PC-9 (cell line): ENCODE results near the gene DPP10. TPM values are rescaled to one million over a fixed set of nuclear protein-coding genes. Genes with fewer than 3 reads are reported as not detected.

ENCODE experiments used
- BruUV-seq: library from RNA; stranded (reverse); fragments of 400-500 nt; replicated peaks from 2 replicates; lab custom pipeline; 2021; lab: Mats Ljungman, UMichigan
- CTCF ChIA-PET: fragments of 300-600 bp; sonication (Branson Sonifier 250); formaldehyde crosslinking; loops from one replicate; lab custom pipeline; 2022; ENCODE audit warnings: antibody characterized with exemption; lab: Charles Lee
- POLR2A ChIA-PET: fragments of 300-600 bp; sonication (Branson Sonifier 250); formaldehyde crosslinking; loops from one replicate; lab custom pipeline; 2022; ENCODE audit warnings: antibody characterized with exemption; ENCODE audit not compliant: unreplicated experiment; lab: Charles Lee
- DNase-seq, 2 experiments: peaks; one replicate each; pipeline versions ENCODE4 v3.0.0 to v3.0.0-alpha.2; 2015 to 2022; ENCODE audit warnings: mixed read lengths in 1 of 2
- H2AFZ ChIP-seq: fragments of 200-600 bp; sonication (generic); 2 replicates; pipeline ENCODE4 v1.8.1; 2017; ENCODE audit warnings: antibody characterized with exemption
- H3F3A ChIP-seq: fragments of 200-600 bp; sonication (generic); 2 replicates; pipeline ENCODE4 v1.8.1; 2017; ENCODE audit warnings: antibody characterized with exemption, mild to moderate bottlenecking, low read depth; ENCODE audit not compliant: insufficient read depth
- H3K27ac ChIP-seq: fragments of 200-600 bp; sonication (generic); 2 replicates; pipeline ENCODE4 v1.6.1; 2016; ENCODE audit warnings: mixed run types
- H3K27me3 ChIP-seq: fragments of 200-600 bp; sonication (generic); 2 replicates; pipeline ENCODE4 v1.6.1; 2016; ENCODE audit warnings: low read depth, mixed run types; ENCODE audit not compliant: insufficient read depth
- H3K36me3 ChIP-seq: fragments of 200-600 bp; sonication (generic); 2 replicates; pipeline ENCODE4 v1.6.1; 2016; ENCODE audit warnings: low read depth, mixed run types
- H3K4me1 ChIP-seq: fragments of 200-600 bp; sonication (generic); replicated peaks from 2 replicates; pipeline ENCODE4 v1.6.1; 2016; ENCODE audit warnings: mixed run types; ENCODE audit not compliant: insufficient read depth
- H3K4me2 ChIP-seq: fragments of 200-600 bp; sonication (generic); 2 replicates; pipeline ENCODE4 v1.6.1; 2017; ENCODE audit warnings: mixed run types
- H3K4me3 ChIP-seq: fragments of 200-600 bp; sonication (generic); 2 replicates; pipeline ENCODE4 v1.6.1; 2016; ENCODE audit warnings: mixed run types
- H3K79me2 ChIP-seq: fragments of 200-600 bp; sonication (generic); 2 replicates; pipeline ENCODE4 v1.6.1; 2017; ENCODE audit warnings: low read depth, mixed run types
- H3K9me2 ChIP-seq: fragments of 200-600 bp; sonication (generic); 2 replicates; pipeline ENCODE4 v1.8.1; 2017; ENCODE audit warnings: mild to moderate bottlenecking; ENCODE audit not compliant: insufficient read depth
- H3K9me3 ChIP-seq: fragments of 200-600 bp; sonication (generic); 2 replicates; pipeline ENCODE4 v1.8.1; 2016; ENCODE audit warnings: low read depth; ENCODE audit not compliant: insufficient read depth
- H4K20me1 ChIP-seq: fragments of 200-600 bp; sonication (generic); 2 replicates; pipeline ENCODE4 v1.8.1; 2017; ENCODE audit not compliant: insufficient read depth
- CTCF ChIP-seq: fragments of 200-600 bp; sonication (generic); conservative IDR thresholded peaks from 2 replicates; pipeline ENCODE4 v1.6.1; 2017; ENCODE audit warnings: mixed run types, antibody characterized with exemption, mild to moderate bottlenecking, moderate library complexity
- EZH2 ChIP-seq: fragments of 200-600 bp; sonication (generic); IDR thresholded peaks from 2 replicates; pipeline ENCODE4 v1.8.0; 2017; ENCODE audit warnings: antibody characterized with exemption, low read depth
- intact Hi-C: fragments of 100-400 bp; cut with micrococcal nuclease; formaldehyde crosslinking; loops from one replicate; pipeline ENCODE4 v1.10.0; 2022; ENCODE audit not compliant: unreplicated experiment
- total RNA-seq: library from RNA; stranded (reverse); gene quantifications from 2 replicates; pipeline ENCODE4 v1.2.3, GENCODE V29; 2021

Gene DPP10
- total RNA-seq, 1 experiment from 2014 or later: not detected

- ChIA-PET POLR2A (no interaction called here), CTCF (no interaction called here)
- Histone ChIP-seq H3K27me3 (peaks cover 9% of the 10 kb centered on the region; the same call in 1 of the 2 replicates), H3F3A (no peaks in the 10 kb centered on the region), H4K20me1 (no peaks in the 10 kb centered on the region), H3K4me2 (no peak overlapping the region), H3K9me3 (no peaks in the 10 kb centered on the region), H3K27ac (no peak overlapping the region), H2AFZ (no peak overlapping the region), H3K36me3 (no peaks in the 10 kb centered on the region), H3K9me2 (no peaks in the 10 kb centered on the region), H3K79me2 (no peaks in the 10 kb centered on the region), H3K4me3 (no peak overlapping the region), H3K4me1 (no peaks in the 10 kb centered on the region)
- no peak for DNase-seq
- no TSS peak for BruUV-seq
- TF ChIP-seq EZH2 (no peak), CTCF (no peak)
- intact Hi-C loops: no loop called here
These were observed 1116.3 kb downstream of the DPP10 start for GRCh38 chr2:115558725-115559124.

- Histone ChIP-seq H3K27ac (no peak overlapping the region), H3K36me3 (no peaks in the 10 kb centered on the region), H3F3A (no peaks in the 10 kb centered on the region), H3K79me2 (no peaks in the 10 kb centered on the region), H3K4me3 (no peak overlapping the region), H3K9me3 (no peaks in the 10 kb centered on the region), H3K4me2 (0 out of 2 replicates have a peak overlapping the region, but pooled peaks have one; percentile 16), H4K20me1 (no peaks in the 10 kb centered on the region), H3K9me2 (no peaks in the 10 kb centered on the region), H2AFZ (no peak overlapping the region), H3K27me3 (peaks cover 9% of the 10 kb centered on the region; the same call in 1 of the 2 replicates), H3K4me1 (no peaks in the 10 kb centered on the region)
- DNase-seq: no peak
- no peak for TF ChIP-seq CTCF
- TF ChIP-seq EZH2: no peak
- intact Hi-C loops: no loop called here
- CTCF ChIA-PET: no interaction called here
- BruUV-seq: no TSS peak
- POLR2A ChIA-PET: no interaction called here
These were observed 1118.2 kb downstream of the DPP10 start for GRCh38 chr2:115560666-115561065.

GRCh38 chr2:115568643-115569042 is 1126.2 kb downstream of the DPP10 start:
- Histone ChIP-seq H3K27me3 (no peaks in the 10 kb centered on the region), H3K9me2 (no peaks in the 10 kb centered on the region; the same call in 1 of the 2 replicates), H3K4me3 (no peak overlapping the region), H3K4me1 (no peaks in the 10 kb centered on the region), H3K36me3 (no peaks in the 10 kb centered on the region), H3K79me2 (no peaks in the 10 kb centered on the region), H3K9me3 (no peaks in the 10 kb centered on the region), H3F3A (no peaks in the 10 kb centered on the region), H4K20me1 (no peaks in the 10 kb centered on the region), H3K4me2 (no peak overlapping the region), H2AFZ (no peak overlapping the region), H3K27ac (no peak overlapping the region)
- no TSS peak for BruUV-seq
- no peak for DNase-seq
- CTCF ChIA-PET: no interaction called here
- TF ChIP-seq EZH2 (no peak), CTCF (no peak)
- intact Hi-C loops: no loop called here
- POLR2A ChIA-PET: no interaction called here
